GDM1 (cell line): Measurements from ENCODE around the gene HOXD13.

Experiments used
- DNase-seq: peaks from one replicate; lab custom pipeline; 2025; lab: John Stamatoyannopoulos, UW

Gene HOXD13

DNA sequence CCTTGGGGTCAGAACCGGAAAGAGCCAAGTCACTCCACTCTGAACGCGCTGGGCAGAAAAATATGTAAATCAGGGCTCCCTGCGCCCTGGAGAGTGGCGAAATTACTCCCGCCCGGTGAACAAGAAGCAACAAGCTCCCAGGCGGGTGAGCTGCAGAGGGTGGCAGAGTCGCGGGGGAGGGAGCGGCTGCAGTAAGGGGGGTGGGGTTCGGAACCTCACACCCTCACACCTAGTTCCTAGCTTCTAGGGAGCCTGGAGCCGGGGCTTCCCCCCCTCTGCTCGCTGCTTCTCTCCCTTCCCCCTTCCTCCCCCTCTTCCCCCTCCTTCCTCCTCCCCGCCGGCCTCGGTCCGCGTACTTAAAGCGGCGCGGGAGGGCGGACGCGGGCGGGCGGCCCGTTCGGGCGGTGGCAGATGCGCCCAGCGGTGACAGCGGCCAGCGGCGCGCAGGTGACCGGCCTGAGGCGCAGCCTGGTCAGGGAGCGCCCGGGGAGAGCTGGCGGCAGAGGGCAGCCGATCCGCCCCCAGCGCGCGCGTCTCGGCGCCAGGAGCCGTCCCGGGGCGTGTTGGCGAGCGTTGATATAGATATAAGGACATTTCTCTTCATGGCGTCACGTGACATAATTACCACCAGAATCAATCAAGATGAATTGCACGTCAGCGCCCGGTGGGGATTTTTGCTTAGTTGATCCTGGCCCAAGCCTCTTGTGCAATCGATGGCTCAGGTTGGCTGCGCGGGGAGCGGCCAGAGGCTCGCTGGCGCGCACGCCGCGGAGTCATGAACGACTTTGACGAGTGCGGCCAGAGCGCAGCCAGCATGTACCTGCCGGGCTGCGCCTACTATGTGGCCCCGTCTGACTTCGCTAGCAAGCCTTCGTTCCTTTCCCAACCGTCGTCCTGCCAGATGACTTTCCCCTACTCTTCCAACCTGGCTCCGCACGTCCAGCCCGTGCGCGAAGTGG lies 14.3 kb downstream of the HOXD13 start, which contains the start of gene HOXD11:
HOXD11 (plus strand) TSS at position 700 of the 959 bp plus-strand sequence; CDS start at position 776, 76 bp downstream.
- no peak for DNase-seq

DNA sequence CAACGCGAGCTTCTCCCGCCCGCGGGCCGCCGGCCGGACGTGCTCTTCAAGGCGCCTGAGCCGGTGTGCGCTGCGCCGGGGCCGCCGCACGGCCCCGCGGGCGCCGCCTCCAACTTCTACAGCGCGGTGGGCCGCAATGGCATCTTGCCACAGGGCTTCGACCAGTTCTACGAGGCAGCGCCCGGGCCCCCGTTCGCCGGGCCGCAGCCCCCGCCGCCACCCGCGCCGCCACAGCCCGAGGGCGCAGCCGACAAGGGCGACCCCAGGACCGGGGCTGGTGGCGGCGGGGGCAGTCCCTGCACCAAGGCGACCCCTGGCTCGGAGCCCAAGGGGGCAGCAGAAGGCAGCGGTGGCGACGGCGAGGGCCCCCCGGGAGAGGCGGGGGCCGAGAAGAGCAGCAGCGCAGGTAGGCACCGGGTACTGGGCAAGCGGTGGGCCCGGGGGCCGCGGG lies 15.2 kb downstream of the HOXD13 start:
- no peak for DNase-seq

DNA sequence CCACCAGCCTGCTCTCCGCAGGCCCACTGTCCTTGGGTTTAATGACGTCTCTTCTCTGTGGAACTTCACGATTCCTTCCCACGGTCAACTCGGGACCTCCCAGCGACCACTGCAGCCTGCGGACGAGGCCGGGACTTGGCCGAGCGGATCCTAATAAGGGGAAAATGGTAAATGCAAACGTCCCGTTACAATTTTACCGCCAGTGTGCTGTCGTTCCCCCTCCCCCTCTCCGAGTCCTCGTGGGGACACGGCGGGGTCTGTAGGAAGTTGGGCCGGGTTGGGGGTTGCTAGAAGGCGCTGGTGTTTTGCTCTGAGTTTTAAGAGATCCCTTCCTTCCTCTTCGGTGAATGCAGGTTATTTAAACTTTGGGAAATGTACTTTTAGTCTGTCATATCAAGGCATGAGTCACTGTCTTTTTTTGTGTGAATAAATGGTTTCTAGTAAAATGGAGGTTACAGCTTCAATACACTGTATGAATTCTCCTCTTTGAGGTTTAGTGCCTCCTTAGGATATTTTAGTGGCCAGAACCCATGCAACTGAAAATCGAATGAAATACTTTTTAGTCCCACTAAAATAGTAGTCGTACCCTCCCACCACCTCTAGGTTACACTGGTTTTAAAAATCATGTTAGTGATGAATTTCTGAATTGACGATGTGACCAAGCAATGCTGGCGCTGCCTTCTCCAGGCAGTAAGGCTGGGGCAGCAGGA lies 16.8 kb downstream of the HOXD13 start:
- DNase-seq = no peak

DNA sequence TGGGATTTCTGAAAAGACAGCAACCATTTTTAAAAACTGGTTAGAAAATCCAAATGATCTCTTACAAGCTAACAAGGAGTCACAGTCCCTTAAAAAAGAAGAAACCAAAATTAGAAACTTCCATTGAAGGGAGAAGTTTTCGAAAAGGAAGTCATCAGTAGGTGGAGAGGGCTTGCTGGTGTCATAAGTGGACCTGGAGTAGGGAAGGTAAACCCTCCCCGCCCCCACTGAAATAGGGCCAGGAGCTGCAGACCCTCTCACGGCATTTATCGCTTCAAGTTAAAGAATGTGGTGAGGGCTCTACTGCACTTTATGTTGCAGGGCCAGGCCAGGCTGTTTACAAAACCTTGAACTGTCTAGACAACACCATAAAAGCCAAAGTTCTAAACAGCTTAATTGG lies 17.4 kb downstream of the HOXD13 start:
- no peak for DNase-seq

DNA sequence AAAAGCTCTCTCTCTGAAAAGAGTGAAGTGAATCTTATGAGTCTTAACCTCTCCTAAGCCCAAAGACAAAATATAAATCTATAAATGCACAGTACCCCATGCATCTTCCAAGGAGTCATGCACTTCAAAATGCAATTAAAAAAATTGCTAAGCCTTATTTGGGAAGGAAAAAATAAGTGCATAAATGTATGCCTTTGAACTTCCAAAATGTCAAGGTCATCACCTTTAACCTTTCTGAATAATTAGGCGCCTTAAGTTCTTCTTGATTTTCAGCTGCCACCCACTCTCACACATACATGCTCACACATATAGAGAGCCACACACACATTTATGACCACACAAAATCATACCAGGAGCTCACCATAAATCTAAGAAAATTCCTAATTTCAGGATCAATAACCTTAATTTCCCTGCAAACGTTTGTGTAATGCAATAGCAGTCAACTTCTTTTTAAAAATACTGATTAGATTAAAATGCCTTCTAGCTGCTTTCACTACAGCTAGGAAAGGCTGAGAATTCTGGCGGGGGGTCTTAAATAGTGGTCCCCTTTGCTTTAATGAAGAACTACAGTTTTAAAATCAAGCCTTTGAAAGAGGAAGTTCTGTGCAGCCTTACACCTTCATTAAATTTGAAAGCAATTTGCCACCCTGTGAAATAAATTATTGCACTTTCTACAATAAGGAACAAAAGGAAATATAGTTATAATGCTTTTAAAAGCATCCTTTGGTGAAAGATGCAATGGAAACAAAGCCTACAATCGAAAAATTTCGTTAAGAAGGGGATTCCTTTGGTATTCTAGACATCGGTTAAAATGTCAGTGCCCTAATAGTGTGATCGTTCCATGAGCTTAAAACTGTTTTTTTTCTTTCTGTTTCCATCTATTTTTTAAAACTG lies 18.1 kb downstream of the HOXD13 start:
- no peak for DNase-seq

DNA sequence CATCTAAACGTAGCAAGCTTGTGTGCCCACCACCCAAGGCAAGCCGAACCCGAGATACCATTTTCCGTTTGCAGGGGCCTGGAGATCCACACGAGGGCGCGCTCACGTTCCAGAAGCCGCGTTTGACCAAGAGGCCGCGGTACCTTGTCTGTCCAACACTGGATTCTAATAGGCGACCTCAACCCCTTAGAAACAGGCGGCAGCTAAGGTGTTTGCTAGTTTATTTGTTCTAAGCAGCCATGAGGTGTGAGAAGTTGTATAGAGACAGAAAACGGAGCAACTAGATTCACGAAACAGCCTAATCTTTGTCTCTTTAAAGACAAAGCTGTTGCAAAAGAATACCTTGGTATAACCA lies 18.8 kb downstream of the HOXD13 start:
- DNase-seq = no peak

DNA sequence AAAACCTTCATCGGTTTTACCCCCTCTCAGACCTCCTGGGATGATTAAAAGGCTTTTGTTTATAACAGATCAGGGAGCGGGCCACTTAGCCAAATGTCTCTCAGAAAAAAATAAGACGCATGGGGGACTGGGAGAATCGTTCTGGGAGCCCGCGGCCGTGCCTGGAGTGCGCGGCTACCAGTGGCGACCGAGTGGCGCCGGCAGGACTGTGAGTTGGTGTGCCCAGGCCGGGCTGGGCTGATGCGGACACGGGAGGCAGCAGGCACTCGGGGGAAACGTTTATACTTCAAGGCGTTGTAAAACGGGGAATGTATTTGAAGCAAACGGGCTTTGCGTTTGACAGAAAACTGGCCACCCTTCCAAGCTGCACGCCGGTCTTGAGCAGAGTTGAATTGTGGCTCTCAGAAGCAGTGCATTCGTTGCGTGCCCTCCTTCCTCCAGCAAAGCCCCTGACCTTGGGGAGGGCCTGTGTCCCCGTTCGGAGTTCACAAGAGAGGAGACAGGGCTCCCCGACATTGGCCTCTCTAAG lies 19.4 kb downstream of the HOXD13 start:
- DNase-seq = no peak

DNA sequence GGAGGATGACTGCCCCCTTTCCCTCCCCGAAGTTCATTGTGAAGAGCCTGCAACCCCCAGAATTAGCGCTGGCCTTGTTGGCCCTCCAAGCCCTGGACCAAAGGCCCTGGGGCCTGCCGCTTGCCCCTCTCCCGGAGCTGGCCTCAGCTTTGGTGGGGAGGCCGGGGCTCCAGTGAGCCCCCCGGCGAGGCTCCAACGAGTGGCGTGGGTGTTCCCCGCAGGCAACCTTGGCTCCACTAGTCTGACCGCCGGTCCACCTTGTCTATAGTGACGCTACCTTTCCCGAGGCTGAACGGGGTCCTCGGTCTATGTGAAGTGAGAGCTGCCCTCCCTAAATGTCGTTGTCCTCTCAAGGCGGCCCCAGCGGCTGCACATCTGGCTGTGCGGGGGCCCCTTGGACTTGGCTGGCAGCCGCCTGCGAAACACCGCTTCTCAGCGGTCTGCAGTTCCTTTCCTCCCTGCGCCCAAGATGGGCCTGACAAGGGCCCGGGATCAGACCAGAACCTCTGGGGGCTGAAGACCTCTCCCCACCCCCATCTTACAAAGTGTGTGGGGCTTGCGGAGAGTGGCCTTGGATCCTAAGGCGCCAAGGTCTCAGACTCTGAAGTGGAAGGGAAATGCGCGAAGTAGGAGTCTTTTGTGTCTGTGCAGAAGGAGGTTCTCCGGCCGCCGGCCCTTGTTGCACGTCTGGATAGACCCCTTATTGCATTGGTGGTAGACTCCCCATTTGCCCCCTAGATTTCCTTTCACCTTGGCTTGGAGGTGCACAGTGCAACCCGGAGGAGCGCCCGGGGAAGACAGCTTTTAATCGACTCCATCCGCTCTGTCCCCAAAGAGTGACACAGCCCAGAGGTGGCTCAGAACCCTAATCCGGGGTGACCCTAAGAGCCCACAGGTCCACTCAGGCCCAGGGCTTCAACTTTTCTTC lies 20.1 kb downstream of the HOXD13 start:
- DNase-seq = no peak

DNA sequence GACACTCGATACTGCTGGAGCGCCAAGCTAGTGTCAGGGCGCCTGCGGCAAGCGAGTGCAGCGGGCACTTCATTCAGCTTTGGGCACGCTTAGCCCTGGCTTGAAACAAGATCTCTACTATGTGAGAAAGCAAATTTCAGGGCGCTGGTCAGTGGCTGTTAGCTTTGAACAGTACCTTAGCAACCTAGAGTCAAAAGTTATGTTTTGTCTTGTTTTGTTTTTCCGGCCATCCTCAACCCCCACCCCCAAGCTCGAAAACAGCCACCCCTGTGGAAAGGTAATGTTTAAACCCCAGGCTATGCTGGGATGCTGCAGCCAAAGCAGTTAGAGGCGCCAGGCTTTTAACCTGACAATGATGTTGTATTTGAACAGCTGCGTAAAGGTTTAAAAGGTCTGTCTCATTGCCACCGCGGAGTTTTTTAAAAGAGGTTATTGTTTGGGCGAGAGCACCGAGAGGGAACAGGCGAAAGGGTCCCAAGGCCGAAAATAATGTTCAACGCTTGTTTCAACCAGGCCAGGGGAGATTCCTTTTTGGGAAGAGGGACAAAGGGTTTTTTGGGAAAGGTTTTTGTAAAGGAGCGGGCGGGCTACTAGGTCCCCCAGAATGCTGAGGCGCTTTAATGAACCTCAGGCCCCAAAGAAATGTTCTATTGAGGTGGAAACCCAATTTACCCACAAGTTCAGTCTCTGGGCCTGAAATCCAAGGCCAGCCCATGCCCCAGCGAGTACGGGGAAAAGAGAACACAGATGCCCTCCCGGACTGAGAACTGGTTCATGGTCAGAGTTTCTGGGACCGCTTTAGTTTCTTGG lies 21.8 kb downstream of the HOXD13 start:
- no peak for DNase-seq

DNA sequence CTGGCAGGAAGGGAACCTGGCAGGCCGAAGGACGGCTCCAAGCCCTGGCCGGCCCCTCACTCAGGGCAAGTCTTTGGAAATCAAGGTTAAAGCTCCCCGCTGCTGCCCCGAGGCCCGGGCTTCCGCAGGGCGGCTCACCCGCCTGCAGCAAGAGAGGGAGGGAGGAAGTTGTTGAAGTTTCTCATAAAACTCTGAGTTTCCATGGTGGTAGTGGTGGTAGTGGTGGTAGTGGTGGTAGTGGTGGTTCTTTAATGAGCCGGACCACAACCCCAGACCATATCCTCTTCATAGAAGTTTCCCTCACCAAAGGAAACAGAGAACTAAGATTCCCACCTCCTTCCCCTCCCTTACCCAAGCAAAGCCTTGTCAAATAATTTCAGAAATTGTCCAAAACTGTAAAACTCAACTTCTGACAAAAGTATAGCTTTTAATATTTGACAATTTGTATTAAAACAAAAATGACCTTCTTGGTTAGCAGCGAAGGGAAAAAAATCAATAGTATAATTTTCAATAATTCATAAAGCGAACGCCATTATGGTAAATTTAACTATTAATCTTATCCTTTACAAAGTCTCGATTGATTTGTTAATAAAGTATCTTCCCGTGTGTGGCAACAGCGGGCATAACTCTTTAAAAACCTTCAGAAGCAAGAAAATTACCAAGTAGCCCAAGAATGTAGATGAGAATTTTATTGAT lies 22.6 kb downstream of the HOXD13 start:
- no peak for DNase-seq

DNA sequence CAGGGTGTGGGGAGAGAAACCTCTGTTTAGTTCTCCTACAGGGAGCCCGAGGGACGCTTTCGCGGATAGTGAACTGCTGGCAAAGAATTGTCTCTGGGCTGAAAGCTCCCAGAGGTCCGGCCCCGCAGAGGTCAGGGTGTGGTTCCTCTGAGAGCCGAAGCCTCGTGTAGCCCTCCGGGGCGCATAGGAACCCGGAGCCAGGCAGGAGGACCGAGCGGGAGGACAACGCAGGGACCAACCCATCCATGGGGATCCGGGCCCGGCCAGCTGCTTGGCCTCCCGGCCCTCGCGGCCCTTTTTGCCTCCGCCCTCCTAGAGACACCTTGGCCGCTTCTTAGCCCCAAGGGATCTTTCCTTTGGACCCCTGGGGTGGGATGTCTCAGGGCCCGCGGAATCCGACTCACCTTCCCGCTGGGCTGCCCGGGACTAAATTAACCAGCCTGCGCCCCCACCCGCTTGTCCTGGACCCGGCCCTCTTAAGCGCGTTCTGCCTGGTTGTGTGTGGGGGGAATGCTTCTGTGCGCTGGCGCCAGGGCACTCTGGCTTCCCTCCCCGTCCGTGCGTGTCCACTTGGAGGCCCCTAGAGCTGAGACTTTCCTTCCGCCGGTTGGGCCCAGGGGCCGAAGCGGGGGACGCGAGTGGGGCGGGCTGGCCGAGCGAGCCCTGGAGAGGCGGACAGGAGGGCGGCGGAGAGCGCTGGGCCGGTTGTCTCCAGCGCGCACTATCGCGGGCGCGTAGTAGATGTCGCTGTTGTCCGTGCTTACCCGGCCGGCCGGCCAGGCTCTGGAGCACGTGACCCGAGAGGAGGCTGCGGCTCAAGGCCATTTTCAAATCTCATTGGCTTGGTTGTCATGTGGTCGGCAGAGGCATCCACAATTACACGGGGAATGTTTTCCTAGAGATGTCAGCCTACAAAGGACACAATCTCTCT lies 23.6 kb downstream of the HOXD13 start, which contains the start of gene HOXD10:
HOXD10 (plus strand) TSS at position 896 of the 931 bp plus-strand sequence. CDS start 56 bp downstream, outside the sequence.
- no peak for DNase-seq

DNA sequence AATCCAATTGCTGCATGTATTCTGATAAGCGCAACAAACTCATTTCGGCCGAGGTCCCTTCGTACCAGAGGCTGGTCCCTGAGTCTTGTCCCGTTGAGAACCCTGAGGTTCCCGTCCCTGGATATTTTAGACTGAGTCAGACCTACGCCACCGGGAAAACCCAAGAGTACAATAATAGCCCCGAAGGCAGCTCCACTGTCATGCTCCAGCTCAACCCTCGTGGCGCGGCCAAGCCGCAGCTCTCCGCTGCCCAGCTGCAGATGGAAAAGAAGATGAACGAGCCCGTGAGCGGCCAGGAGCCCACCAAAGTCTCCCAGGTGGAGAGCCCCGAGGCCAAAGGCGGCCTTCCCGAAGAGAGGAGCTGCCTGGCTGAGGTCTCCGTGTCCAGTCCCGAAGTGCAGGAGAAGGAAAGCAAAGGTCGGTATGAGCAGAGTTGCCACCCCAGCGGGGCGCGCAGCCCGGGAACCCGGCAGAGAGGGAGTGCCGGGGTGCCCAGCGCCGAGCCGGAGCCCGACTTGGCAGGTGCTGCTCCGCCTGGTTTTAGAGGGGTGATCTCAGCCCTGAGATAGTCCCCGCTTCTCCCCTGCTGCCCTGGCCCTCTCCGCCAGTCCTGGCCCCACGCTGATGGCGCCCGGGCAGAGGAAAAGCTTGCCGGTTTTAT lies 24.8 kb downstream of the HOXD13 start:
- DNase-seq = no peak

DNA sequence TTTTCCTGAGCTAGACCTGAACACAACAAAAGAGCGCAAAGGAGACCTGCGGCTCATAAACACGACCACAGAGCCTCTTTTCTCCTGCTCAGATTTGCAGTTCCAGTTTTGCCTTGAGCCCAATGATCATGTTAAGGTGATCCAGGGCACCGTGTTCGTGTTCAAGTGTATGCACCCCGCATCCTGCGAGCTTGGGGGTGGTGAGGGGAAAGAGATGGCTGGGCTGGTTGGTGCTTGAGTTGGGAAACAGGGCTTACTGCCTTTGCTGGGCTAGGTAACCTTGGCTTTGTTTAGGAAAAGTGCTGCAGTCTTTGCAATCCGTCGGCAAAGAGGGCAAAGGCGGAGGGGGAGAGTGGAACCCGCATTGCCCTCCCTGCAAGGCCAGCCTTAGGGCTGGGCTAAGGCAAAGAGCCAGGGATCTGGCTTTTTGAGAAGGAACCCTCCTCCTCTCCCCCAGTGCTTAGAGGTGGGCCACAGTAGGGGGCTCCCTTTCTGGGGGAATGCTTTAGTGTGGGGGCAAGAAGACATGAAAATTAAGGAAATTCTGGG lies 25.4 kb downstream of the HOXD13 start:
- DNase-seq = no peak

DNA sequence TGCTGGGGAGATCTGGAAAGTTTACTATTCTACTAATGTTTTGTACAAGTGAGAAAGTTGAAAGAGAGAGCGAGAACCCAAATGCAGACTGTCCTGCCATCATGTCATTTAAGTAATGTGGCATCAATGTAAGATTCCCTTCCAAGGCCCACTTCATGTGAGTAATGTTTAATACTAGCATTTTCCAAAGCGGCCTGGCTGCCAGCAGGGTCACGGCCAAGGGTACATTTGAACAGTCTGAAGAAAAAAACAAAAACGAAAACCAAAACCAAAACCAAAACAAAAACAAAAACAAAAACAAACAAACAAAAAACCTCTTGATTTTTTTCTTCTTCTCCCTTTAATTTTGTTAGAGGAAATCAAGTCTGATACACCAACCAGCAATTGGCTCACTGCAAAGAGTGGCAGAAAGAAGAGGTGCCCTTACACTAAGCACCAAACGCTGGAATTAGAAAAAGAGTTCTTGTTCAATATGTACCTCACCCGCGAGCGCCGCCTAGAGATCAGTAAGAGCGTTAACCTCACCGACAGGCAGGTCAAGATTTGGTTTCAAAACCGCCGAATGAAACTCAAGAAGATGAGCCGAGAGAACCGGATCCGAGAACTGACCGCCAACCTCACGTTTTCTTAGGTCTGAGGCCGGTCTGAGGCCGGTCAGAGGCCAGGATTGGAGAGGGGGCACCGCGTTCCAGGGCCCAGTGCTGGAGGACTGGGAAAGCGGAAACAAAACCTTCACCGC lies 26.2 kb downstream of the HOXD13 start:
- DNase-seq = no peak

DNA sequence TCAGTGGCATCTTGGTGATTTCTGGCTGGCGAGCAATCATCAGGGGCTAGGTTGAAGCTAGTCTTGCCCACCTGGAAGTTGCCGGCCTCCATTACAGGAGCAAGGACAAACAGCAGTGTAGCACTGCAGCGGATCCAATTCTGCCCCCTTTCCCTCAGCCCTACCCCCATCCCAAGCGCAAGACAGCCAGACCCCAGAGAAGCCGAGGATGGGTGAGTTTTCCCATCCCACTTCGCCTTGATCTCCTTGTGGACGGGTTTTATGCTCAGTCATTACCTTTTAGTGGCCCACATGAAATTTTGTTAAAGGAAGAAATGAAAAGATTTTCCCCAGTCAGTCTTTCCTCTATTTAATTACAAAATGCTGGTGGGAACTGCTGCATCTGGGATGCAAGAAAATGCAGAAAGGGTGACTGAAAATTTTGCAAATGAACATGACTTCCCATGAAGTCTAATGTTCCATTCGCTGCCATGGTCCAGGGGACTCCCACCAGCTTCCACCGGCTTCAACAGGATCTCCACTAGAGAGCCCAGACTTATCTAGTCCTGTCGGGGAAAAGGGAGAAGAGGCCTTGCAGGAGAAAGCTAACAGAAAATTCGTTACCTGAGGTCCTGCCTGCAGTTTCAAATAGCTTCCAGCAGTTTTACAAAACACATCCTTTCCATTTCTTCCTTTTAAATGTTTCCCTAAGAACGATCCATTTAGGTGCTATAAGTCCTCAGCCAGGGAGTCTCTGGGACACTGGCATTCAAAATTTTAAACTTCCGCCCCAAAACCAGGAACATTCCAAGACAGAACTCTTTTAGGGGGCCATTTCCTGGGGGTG lies 28.1 kb downstream of the HOXD13 start:
- DNase-seq = no peak
